ENCODE results near the gene L1TD1.
A peak's percentile ranks its signal among the peaks of the same experiment; 100 is the strongest.
"Not testable (repeated sequence)": the region's sequence is repeated elsewhere in the genome, so short reads cannot be mapped to it uniquely, and the experiment has no call there.

Gene L1TD1, protein sequence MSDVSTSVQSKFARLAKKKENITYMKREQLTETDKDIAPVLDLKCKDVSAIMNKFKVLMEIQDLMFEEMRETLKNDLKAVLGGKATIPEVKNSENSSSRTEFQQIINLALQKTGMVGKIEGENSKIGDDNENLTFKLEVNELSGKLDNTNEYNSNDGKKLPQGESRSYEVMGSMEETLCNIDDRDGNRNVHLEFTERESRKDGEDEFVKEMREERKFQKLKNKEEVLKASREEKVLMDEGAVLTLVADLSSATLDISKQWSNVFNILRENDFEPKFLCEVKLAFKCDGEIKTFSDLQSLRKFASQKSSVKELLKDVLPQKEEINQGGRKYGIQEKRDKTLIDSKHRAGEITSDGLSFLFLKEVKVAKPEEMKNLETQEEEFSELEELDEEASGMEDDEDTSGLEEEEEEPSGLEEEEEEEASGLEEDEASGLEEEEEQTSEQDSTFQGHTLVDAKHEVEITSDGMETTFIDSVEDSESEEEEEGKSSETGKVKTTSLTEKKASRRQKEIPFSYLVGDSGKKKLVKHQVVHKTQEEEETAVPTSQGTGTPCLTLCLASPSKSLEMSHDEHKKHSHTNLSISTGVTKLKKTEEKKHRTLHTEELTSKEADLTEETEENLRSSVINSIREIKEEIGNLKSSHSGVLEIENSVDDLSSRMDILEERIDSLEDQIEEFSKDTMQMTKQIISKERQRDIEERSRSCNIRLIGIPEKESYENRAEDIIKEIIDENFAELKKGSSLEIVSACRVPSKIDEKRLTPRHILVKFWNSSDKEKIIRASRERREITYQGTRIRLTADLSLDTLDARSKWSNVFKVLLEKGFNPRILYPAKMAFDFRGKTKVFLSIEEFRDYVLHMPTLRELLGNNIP

DNA sequence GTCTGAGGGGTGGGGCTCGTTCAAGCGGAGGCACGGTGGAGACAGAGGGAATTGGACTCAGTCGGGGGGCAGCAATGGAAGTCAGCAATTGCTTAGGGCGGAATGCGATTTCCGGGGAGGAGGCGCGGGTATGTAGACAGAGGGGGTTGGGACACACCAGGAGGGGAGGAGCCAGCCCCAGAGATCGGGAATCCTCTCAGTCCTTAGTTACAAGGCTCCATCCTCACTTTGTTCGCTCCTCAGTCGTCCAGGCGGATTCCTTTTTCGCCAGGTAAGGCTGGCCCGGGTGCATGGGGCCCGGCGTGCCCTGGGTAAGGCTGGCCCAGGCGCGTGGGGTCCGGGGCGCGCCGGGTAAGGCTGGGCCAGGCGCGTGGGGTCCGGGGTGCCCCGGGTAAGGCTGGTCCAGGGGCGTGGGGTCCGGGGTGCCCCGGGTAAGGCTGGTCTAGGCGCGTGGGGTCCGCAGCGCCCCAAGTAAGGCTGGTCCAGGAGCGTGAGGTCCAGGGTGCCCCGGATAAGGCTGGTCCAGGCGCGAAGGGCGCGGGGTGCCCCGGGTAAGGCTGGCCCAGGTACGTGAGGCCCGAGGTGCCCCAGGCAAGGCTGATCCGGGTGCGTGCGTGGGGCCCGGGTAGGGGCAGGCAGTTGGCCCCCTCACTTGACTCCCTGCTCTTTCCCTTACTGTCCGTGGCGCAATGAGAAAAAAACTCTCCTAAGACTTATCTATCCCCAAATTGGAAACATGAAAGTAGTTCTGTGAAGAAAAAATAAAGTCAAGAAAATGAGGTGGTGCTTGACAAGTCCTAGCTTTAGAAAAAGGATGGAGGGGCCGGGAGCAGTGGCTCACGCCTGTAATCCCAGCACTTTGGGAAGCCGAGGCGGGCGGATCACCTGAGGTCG, at the start of gene L1TD1:
TSS of gene L1TD1 (plus strand) at position 199 of the 894 bp plus-strand sequence. CDS start 11,780 bp downstream, outside the sequence.
- DNase-seq = no peak

GRCh38 chr1:62159940-62160348, 34.7 kb upstream of the L1TD1 start:
- DNase-seq = no peak

GRCh38 chr1:62161711-62162110, 32.9 kb upstream of the L1TD1 start:
- no peak for DNase-seq

GRCh38 chr1:62170380-62170779, 24.3 kb upstream of the L1TD1 start:
- DNase-seq = not testable (repeated sequence)

DNA sequence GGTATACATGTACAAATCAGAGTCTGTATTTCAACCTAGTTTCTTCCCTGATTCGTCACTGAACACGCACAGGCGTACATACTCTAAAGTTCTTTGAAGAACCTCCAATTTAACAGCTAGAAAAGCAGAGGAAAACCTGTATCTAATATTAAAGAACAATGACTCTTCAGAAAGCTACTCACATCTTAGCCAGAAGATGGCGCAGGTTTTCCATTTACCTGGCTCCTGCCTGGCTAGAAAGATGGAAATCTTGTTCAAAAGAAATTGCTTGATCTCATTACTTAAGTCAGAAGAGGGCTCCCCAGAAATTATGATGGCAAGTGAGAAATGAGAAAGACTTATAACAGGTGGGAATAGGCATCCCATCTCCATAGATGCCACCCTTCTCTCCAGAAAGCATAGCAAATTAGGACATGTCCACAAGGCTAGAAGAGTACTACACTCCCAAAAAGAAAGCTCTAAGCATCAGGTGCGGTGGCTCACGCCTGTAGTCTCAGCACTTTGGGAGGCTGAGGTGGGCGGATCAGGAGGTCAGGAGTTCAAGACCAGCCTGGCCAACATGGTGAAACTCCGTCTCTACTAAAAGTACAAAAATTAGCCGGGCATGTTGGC, 19.0 kb upstream of the L1TD1 start:
- peak; percentile 40 for DNase-seq

GRCh38 chr1:62176597-62177312, 17.9 kb upstream of the L1TD1 start:
- DNase-seq = no peak

DNA sequence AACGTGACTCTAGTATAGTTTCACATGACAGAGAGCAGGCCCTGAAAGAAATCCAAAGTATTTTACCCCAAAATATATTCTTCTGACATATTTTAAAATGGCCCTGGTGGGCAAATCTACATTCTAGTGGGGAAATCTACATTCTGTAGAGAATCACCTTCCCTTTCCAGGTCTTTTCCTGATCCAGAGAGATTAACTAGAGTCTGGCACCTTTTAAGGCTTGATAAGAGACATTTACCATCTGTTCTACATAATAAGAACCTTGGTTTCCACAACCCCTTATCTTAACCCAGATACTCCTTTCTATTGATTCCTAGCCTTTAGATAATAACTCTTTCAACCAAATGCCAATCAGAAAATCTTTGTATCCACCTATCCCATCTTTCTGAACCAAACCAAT, 17.0 kb upstream of the L1TD1 start:
- DNase-seq = no peak

DNA sequence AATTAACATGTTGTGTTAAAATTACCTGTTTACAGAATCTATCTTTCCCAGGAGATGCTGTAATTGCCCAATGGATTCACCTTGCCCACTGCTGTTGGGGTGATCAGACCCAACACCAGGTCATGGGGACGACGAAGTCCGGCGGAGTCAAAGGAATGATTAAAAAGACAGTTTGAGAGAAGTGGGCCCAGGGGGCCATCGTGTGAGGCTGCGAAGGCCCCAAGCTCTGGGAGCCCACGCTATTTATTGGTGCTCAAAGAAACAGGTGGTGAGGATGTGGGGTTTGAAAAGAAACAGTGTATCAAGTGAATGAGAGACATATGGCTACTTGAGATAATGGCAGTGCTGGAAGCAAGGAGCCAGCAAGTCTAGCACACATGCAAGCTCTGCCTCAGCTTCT, 16.3 kb upstream of the L1TD1 start:
- no peak for DNase-seq

DNA sequence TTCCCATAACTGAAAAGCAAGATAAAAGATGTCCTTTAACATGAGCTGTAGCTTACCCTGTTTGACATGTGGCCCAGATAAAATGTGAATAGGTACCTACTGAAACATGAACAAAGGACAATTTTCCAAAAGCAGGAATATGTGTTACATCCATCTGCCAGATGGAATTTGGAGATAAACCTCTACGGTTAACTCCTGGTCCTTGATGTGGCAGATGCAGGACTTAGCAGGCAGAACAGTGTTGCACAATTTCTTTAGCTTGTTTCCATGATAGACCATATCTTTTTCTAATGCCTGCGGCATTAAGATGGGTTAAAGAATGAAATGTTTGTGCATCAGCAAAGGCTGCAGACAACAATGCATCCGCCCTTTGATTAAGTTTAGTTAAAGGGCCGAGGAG, 14.6 kb upstream of the L1TD1 start:
- DNase-seq = not testable (repeated sequence)

DNA sequence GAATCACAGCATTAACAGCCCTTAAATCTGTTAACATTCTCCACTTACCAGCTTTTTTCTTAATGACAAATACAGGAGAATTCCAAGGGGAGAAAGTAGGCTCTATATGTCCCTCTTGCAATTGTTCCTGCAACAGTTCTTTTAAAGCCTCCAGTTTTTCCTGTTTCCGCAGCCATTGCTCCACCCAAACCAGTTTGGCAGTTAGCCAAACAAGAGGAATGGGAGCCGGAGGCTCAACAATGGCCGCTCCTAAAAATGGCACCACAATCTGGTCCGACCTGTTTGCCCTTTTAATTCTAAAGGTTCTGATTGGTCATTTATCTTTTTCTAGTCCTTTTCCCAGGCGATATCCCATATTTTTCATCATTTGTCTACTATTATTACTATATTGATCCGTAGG, 14.0 kb upstream of the L1TD1 start:
- DNase-seq = no peak

- DNase-seq = no peak
These were observed 13.1 kb upstream of the L1TD1 start for GRCh38 chr1:62181532-62181931.

DNA sequence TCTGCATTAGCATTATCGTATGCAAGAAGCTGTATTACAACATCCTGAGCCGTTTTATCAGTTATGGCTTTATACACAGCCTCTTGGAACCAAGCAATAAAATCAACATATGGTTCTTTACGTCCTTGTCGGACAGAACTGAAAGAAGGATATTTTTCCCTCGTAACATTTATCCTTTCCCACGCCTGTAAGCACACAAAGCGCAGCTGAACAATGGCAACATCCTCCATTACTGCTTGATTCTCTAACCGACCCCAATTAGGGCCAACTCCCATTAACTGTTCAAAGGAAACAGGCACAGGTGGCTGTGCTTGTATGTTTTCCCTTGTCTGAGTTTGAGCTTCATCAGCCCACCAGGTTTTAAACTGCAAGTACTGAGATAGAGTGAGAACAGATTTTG, 12.5 kb upstream of the L1TD1 start:
- DNase-seq = not testable (repeated sequence)

GRCh38 chr1:62183164-62184020, 11.3 kb upstream of the L1TD1 start:
- not testable (repeated sequence) for DNase-seq

- no peak for DNase-seq
These were observed 10.3 kb upstream of the L1TD1 start for GRCh38 chr1:62184336-62184735.

DNA sequence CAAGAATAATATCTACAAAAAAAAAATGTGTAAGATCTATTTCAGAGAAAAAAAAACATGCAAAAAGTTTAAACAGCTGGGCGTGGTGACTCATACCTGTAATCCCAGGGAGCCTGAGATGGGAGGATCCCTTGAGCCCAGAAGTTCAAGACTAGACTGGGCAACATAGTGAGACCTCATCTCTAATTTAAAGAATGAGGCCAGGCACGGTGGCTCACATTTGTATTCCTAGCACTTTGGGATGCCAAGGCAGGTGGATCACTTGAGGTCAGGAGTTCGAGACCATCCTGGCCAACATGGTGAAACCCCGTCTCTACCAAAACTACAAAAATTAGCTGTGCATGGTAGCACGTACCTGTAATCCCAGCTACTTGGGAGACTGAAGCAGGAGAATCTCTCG, 9.4 kb upstream of the L1TD1 start:
- DNase-seq = not testable (repeated sequence)

GRCh38 chr1:62185677-62186076, 9.0 kb upstream of the L1TD1 start:
- no peak for DNase-seq

- no peak for DNase-seq
These were observed 7.1 kb upstream of the L1TD1 start for GRCh38 chr1:62187548-62187947.

GRCh38 chr1:62188111-62188510, 6.5 kb upstream of the L1TD1 start:
- DNase-seq = no peak

DNA sequence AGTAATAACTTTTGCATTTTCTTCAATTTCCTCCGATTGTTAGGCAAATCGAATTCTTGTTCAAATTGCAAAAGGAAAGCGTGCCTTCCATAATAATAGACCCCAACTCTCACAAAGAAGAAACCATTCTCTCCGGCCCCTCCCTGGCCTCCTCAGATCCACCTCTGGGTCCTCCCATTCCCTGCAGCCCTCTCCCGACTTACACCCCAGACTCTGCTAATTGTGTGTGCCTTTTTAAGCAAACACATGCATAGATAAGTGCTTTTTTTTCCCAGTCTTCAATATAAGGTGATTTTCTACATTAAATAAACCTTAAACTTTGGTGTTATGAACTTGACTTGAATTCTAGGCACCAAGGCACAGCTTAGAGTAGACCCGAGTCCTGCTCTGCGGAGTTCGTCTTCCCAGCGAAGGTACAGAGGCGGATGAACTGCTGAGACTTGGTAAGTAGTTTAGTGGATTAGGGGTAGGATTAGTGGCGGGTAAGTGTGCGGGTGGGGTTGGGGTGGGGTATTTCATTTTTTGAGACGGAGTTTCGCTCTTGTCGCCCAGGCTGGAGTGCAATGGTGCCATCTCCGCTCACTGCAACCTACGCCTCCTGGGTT, 1.5 kb downstream of the L1TD1 start:
- DNase-seq = no peak

GRCh38 chr1:62198069-62198780, 3.6 kb downstream of the L1TD1 start:
- DNase-seq = no peak
